Kasumi-1 (cell line): ENCODE measurements around the gene CCDC73.
"Not testable (repeated sequence)": the region's sequence is repeated elsewhere in the genome, so short reads cannot be mapped to it uniquely, and the experiment has no call there.

Experiments
- DNase-seq, 2 experiments: peaks; one replicate each; lab custom pipeline; 2025; lab: John Stamatoyannopoulos, UW

Gene CCDC73

GRCh38 chr11:32796425-32796824 lies 2.0 kb upstream of the CCDC73 start:
- no peak for DNase-seq

- peak; percentile 62 to 74 for DNase-seq
These were observed 1.4 kb downstream of the CCDC73 start for GRCh38 chr11:32792948-32793475.

GRCh38 chr11:32792111-32792947 lies 2.1 kb downstream of the CCDC73 start:
- no peak for DNase-seq

GRCh38 chr11:32790916-32791315 lies 3.5 kb downstream of the CCDC73 start:
- no peak for DNase-seq

GRCh38 chr11:32786811-32787210 lies 7.7 kb downstream of the CCDC73 start:
- DNase-seq = no peak

GRCh38 chr11:32785262-32785661 lies 9.2 kb downstream of the CCDC73 start:
- DNase-seq = no peak

- DNase-seq = no peak
These were observed 12.7 kb downstream of the CCDC73 start for GRCh38 chr11:32781721-32782120.

GRCh38 chr11:32780839-32781238 lies 13.6 kb downstream of the CCDC73 start:
- DNase-seq = not testable (repeated sequence)

- peak; percentile 35 to 44 for DNase-seq
These were observed 15.3 kb downstream of the CCDC73 start for GRCh38 chr11:32779136-32779535.

GRCh38 chr11:32775908-32776307 lies 18.6 kb downstream of the CCDC73 start:
- DNase-seq = no peak

- no peak for DNase-seq
These were observed 20.4 kb downstream of the CCDC73 start for GRCh38 chr11:32774081-32774480.

GRCh38 chr11:32772731-32773130 lies 21.7 kb downstream of the CCDC73 start:
- DNase-seq = no peak

- not testable (repeated sequence) for DNase-seq
These were observed 32.7 kb downstream of the CCDC73 start for GRCh38 chr11:32761774-32762173.

- no peak for DNase-seq
These were observed 36.2 kb downstream of the CCDC73 start for GRCh38 chr11:32758291-32758690.

- DNase-seq = not testable (repeated sequence)
These were observed 41.3 kb downstream of the CCDC73 start for GRCh38 chr11:32753181-32753580.

GRCh38 chr11:32752001-32752400 lies 42.5 kb downstream of the CCDC73 start:
- DNase-seq = no peak

GRCh38 chr11:32751381-32751780 lies 43.1 kb downstream of the CCDC73 start:
- no peak for DNase-seq

GRCh38 chr11:32729976-32730375 lies 64.5 kb downstream of the CCDC73 start:
- DNase-seq = no peak

GRCh38 chr11:32723332-32723731 lies 71.1 kb downstream of the CCDC73 start:
- no peak for DNase-seq

- no peak for DNase-seq
These were observed 72.2 kb downstream of the CCDC73 start for GRCh38 chr11:32722255-32722654.

- DNase-seq = peak; percentile 37 to 43
These were observed 81.0 kb downstream of the CCDC73 start for GRCh38 chr11:32713496-32713895.

- DNase-seq = not testable (repeated sequence)
These were observed 85.5 kb downstream of the CCDC73 start for GRCh38 chr11:32708978-32709377.

- peak; percentile 9 to 23 for DNase-seq
These were observed 87.3 kb downstream of the CCDC73 start for GRCh38 chr11:32706985-32707741.
